CD8-positive, alpha-beta memory T cell (primary cell): ENCODE data around the gene RNASE12. TPM values are rescaled to one million over a fixed set of nuclear protein-coding genes. Genes with fewer than 3 reads are reported as not detected.
A peak's percentile ranks its signal among the peaks of the same experiment; 100 is the strongest.

Experiments used
- CTCF ChIA-PET: fragments of 350-600 bp; sonication (Branson Sonifier 250); formaldehyde crosslinking; loops from one replicate; lab custom pipeline; 2021; ENCODE audit warnings: antibody characterized with exemption; lab: Charles Lee
- POLR2A ChIA-PET: fragments of 350-600 bp; sonication (Branson Sonifier 250); formaldehyde crosslinking; loops from one replicate; lab custom pipeline; 2021; ENCODE audit warnings: antibody characterized with exemption; lab: Charles Lee
- DNase-seq, 5 donors: peaks; one replicate each; pipeline versions ENCODE4 v3.0.0 to v3.0.0-alpha.2; 2020 to 2022; ENCODE audit warnings: mixed read lengths in 1 of 5
- H3K27ac ChIP-seq: one replicate; pipeline ENCODE4 v1.7.0; 2013; ENCODE audit warnings: low read depth, mild to moderate bottlenecking, low read length, moderate library complexity
- H3K27me3 ChIP-seq: 2 replicates; pipeline ENCODE4 v1.7.0; 2013; ENCODE audit warnings: low read length, mild to moderate bottlenecking; ENCODE audit not compliant: insufficient read depth, poor library complexity, severe bottlenecking
- H3K36me3 ChIP-seq: 2 replicates; pipeline ENCODE4 v1.7.0; 2013; ENCODE audit warnings: mild to moderate bottlenecking, low read length, moderate library complexity; ENCODE audit not compliant: insufficient read depth
- H3K4me1 ChIP-seq: 2 replicates; pipeline ENCODE4 v1.7.0; 2013; ENCODE audit warnings: mild to moderate bottlenecking, low read length, moderate library complexity; ENCODE audit not compliant: insufficient read depth
- H3K4me3 ChIP-seq: 2 replicates; pipeline ENCODE4 v1.7.0; 2013; ENCODE audit warnings: mild to moderate bottlenecking, low read length
- H3K9me3 ChIP-seq: 2 replicates; pipeline ENCODE4 v1.7.0; 2013; ENCODE audit warnings: mild to moderate bottlenecking, low read length
- H3K27ac Mint-ChIP-seq, 8 donors: one replicate each; pipeline ENCODE4 v1.8.0; 2020 to 2021; ENCODE audit warnings: mixed read lengths in 8 of 8, mild to moderate bottlenecking in 6 of 8, inconsistent platforms in 3 of 8, moderate library complexity in 3 of 8
- H3K27me3 Mint-ChIP-seq, 2 donors: one replicate each; pipeline ENCODE4 v1.8.0; 2020 to 2021; ENCODE audit warnings: mixed read lengths in 2 of 2, mild to moderate bottlenecking in 1 of 2, moderate library complexity in 1 of 2
- H3K36me3 Mint-ChIP-seq, 3 donors: one replicate each; pipeline ENCODE4 v1.8.0; 2020 to 2021; ENCODE audit warnings: mixed read lengths in 3 of 3, inconsistent platforms in 1 of 3, mild to moderate bottlenecking in 1 of 3
- H3K4me1 Mint-ChIP-seq, 3 donors: one replicate each; pipeline ENCODE4 v1.8.0; 2020 to 2021; ENCODE audit warnings: mixed read lengths in 3 of 3, inconsistent platforms in 1 of 3, mild to moderate bottlenecking in 1 of 3
- H3K4me3 Mint-ChIP-seq, 7 donors: one replicate each; pipeline ENCODE4 v1.8.0; 2020 to 2021; ENCODE audit warnings: mixed read lengths in 7 of 7, mild to moderate bottlenecking in 6 of 7, moderate library complexity in 4 of 7, inconsistent platforms in 2 of 7
- H3K9me3 Mint-ChIP-seq, 5 donors: one replicate each; pipeline ENCODE4 v1.8.0; 2020 to 2022; ENCODE audit warnings: mixed read lengths in 5 of 5, mild to moderate bottlenecking in 3 of 5, moderate library complexity in 2 of 5, inconsistent platforms in 1 of 5
- polyA plus RNA-seq: library from polyadenylated mRNA; unstranded; fragments of 300-500 nt; fragmentation: Illumina TruSeq; gene quantifications from one replicate; pipeline ENCODE4 v1.2.3, GENCODE V29; 2021
- total RNA-seq, 2 experiments: library from RNA; stranded (reverse); gene quantifications; one replicate each; pipeline ENCODE4 v1.2.3, GENCODE V29; 2021

RNASE12 gene
- total RNA-seq (not detected), polyA plus RNA-seq (not detected)

- H3K9me3 ChIP-seq = no peaks in the 10 kb centered on the region
- peak within 1 kb of the TSS in 2 of 8 donors; percentile 5 to 24 for H3K27ac Mint-ChIP-seq
- H3K27ac ChIP-seq = no peak within 1 kb of the TSS
- H3K27me3 ChIP-seq = peaks cover 3% of the 10 kb centered on the region
- peaks cover 0 to 10% (median 0%) of the 10 kb centered on the region in 3 donors for H3K4me1 Mint-ChIP-seq
- no peaks in the 10 kb centered on the region for H3K9me3 Mint-ChIP-seq
- H3K36me3 ChIP-seq = no peaks in the 10 kb centered on the region
- peaks cover 3 to 36% of the 10 kb centered on the region in 2 donors for H3K27me3 Mint-ChIP-seq
- H3K4me3 ChIP-seq = no peak within 1 kb of the TSS
- CTCF ChIA-PET = no interaction called here
- no peak within 1 kb of the TSS for H3K4me3 Mint-ChIP-seq
- no peaks in the 10 kb centered on the region for H3K36me3 Mint-ChIP-seq
- DNase-seq = no peak
- no peaks in the 10 kb centered on the region for H3K4me1 ChIP-seq
- POLR2A ChIA-PET = interaction anchor here (0.5 kb wide), 1 partner anchor 845 kb away, joined by 3 read pairs; no protein-coding TSS in a partner anchor
These were observed at the start of gene RNASE12 for GRCh38 chr14:20591235-20591634. TSS of gene RNASE12 (minus strand) at chr14:20591376. CDS start at chr14:20590723, 653 bp downstream.

GRCh38 chr14:20632831-20633691 is 41.9 kb upstream of the RNASE12 start:
- Histone ChIP-seq H3K4me3 (peak overlapping the region; percentile 69), H3K27ac (no peak overlapping the region), H3K36me3 (no peaks in the 10 kb centered on the region), H3K9me3 (no peaks in the 10 kb centered on the region), H3K27me3 (no peaks in the 10 kb centered on the region), H3K4me1 (peaks cover 23% of the 10 kb centered on the region)
- Mint-ChIP-seq H3K9me3 (peaks cover 0 to 5% (median 0%) of the 10 kb centered on the region in 5 donors), H3K27ac (peak overlapping the region in 7 of 8 donors; percentile 22 to 94 (median 85)), H3K4me1 (peaks cover 41 to 61% (median 57%) of the 10 kb centered on the region in 3 donors), H3K4me3 (peak overlapping the region; percentile 86 to 94 (median 89)), H3K27me3 (peaks cover 23 to 31% of the 10 kb centered on the region in 2 donors), H3K36me3 (no peaks in the 10 kb centered on the region)
- ChIA-PET CTCF (interaction anchor here (1.1 to 3.1 kb wide), 4 partner anchors 11 to 49 kb away, joined by 3 to 21 read pairs (median 11); no protein-coding TSS in a partner anchor), POLR2A (interaction anchor here (0.6 to 1.3 kb wide), 2 partner anchors 19 to 229 kb away, joined by 4 to 8 read pairs; no protein-coding TSS in a partner anchor)
- peak in 4 of 5 donors; percentile 47 to 71 (median 68) for DNase-seq

- no peak for DNase-seq
- no peaks in the 10 kb centered on the region for H3K36me3 Mint-ChIP-seq
- Histone ChIP-seq H3K27me3 (no peaks in the 10 kb centered on the region), H3K4me3 (peak overlapping the region; percentile 69), H3K27ac (no peak overlapping the region), H3K36me3 (no peaks in the 10 kb centered on the region), H3K4me1 (peaks cover 23% of the 10 kb centered on the region), H3K9me3 (no peaks in the 10 kb centered on the region)
- peaks cover 47 to 67% (median 63%) of the 10 kb centered on the region in 3 donors for H3K4me1 Mint-ChIP-seq
- H3K9me3 Mint-ChIP-seq = peaks cover 0 to 5% (median 0%) of the 10 kb centered on the region in 5 donors
- ChIA-PET CTCF (interaction anchor here (1.0 to 3.1 kb wide), 6 partner anchors 10 to 302 kb away, joined by 3 to 21 read pairs (median 4); no protein-coding TSS in a partner anchor), POLR2A (interaction anchor here (0.5 to 1.3 kb wide), 3 partner anchors 12 to 177 kb away, joined by 3 to 8 read pairs (median 3); partner anchors contain the start of genes APEX1 and OSGEP)
- H3K27ac Mint-ChIP-seq = peak overlapping the region in 6 of 8 donors; percentile 49 to 94 (median 86)
- H3K27me3 Mint-ChIP-seq = peaks cover 24 to 32% of the 10 kb centered on the region in 2 donors
- peak overlapping the region; percentile 86 to 94 (median 89) for H3K4me3 Mint-ChIP-seq
These were observed 41.3 kb upstream of the RNASE12 start for GRCh38 chr14:20632448-20632830.

GRCh38 chr14:20631880-20632389 is 40.8 kb upstream of the RNASE12 start:
- peak overlapping the region; percentile 70 for H3K4me3 ChIP-seq
- POLR2A ChIA-PET = interaction anchor here (0.5 to 2.1 kb wide), 4 partner anchors 12 to 177 kb away, joined by 3 to 14 read pairs (median 6); partner anchors contain the start of genes APEX1 and OSGEP
- no peaks in the 10 kb centered on the region for H3K27me3 ChIP-seq
- Mint-ChIP-seq H3K4me3 (peak overlapping the region; percentile 86 to 94 (median 89)), H3K27me3 (peaks cover 25 to 32% of the 10 kb centered on the region in 2 donors), H3K36me3 (no peaks in the 10 kb centered on the region), H3K27ac (peak overlapping the region in 5 of 8 donors; percentile 4 to 94 (median 61)), H3K4me1 (peaks cover 52 to 72% (median 68%) of the 10 kb centered on the region in 3 donors), H3K9me3 (peaks cover 0 to 5% (median 0%) of the 10 kb centered on the region in 5 donors)
- no peak for DNase-seq
- no peak overlapping the region for H3K27ac ChIP-seq
- CTCF ChIA-PET = interaction anchor here (1.0 to 3.1 kb wide), 6 partner anchors 10 to 302 kb away, joined by 3 to 21 read pairs (median 4); no protein-coding TSS in a partner anchor
- H3K9me3 ChIP-seq = no peaks in the 10 kb centered on the region
- no peaks in the 10 kb centered on the region for H3K36me3 ChIP-seq
- peaks cover 23% of the 10 kb centered on the region for H3K4me1 ChIP-seq

GRCh38 chr14:20631023-20631879 is 40.1 kb upstream of the RNASE12 start:
- Histone ChIP-seq H3K4me3 (peak overlapping the region; percentile 70), H3K4me1 (peaks cover 30% of the 10 kb centered on the region), H3K9me3 (no peaks in the 10 kb centered on the region), H3K27me3 (no peaks in the 10 kb centered on the region), H3K36me3 (no peaks in the 10 kb centered on the region), H3K27ac (no peak overlapping the region)
- Mint-ChIP-seq H3K4me3 (peak overlapping the region; percentile 86 to 94 (median 89)), H3K27me3 (peaks cover 26 to 32% of the 10 kb centered on the region in 2 donors), H3K9me3 (peaks cover 0 to 5% (median 0%) of the 10 kb centered on the region in 5 donors), H3K36me3 (no peaks in the 10 kb centered on the region), H3K27ac (peak overlapping the region in 7 of 8 donors; percentile 58 to 94 (median 86)), H3K4me1 (peaks cover 58 to 79% (median 75%) of the 10 kb centered on the region in 3 donors)
- ChIA-PET CTCF (interaction anchor here (0.9 to 3.1 kb wide), 5 partner anchors 18 to 301 kb away, joined by 3 to 21 read pairs (median 4); no protein-coding TSS in a partner anchor), POLR2A (interaction anchor here (0.8 to 2.1 kb wide), 3 partner anchors 18 to 50 kb away, joined by 3 to 14 read pairs (median 3); no protein-coding TSS in a partner anchor)
- DNase-seq = peak in 3 of 5 donors; percentile 60 to 65 (median 65)

GRCh38 chr14:20630340-20631022 is 39.3 kb upstream of the RNASE12 start:
- POLR2A ChIA-PET = interaction anchor here (0.8 to 2.1 kb wide), 3 partner anchors 17 to 51 kb away, joined by 3 to 14 read pairs (median 3); no protein-coding TSS in a partner anchor
- Mint-ChIP-seq H3K27me3 (peaks cover 24 to 27% of the 10 kb centered on the region in 2 donors), H3K9me3 (peaks cover 0 to 5% (median 0%) of the 10 kb centered on the region in 5 donors), H3K4me3 (peak overlapping the region; percentile 73 to 94 (median 87)), H3K4me1 (peaks cover 64 to 85% (median 83%) of the 10 kb centered on the region in 3 donors), H3K27ac (peak overlapping the region; percentile 58 to 88 (median 80)), H3K36me3 (no peaks in the 10 kb centered on the region)
- no peaks in the 10 kb centered on the region for H3K36me3 ChIP-seq
- CTCF ChIA-PET = interaction anchor here (0.9 to 3.1 kb wide), 4 partner anchors 17 to 61 kb away, joined by 3 to 21 read pairs (median 10); no protein-coding TSS in a partner anchor
- H3K4me3 ChIP-seq = peak overlapping the region; percentile 52
- no peaks in the 10 kb centered on the region for H3K27me3 ChIP-seq
- no peak overlapping the region for H3K27ac ChIP-seq
- peak in 2 of 5 donors; percentile 34 to 35 for DNase-seq
- H3K4me1 ChIP-seq = peaks cover 35% of the 10 kb centered on the region
- no peaks in the 10 kb centered on the region for H3K9me3 ChIP-seq
